OCI-LY3 (cell line): ENCODE measurements around the gene VAMP4.

Source experiments
- EZH2phosphoT487 ChIP-seq: fragments of 200-600 bp; shearing (Covaris generic); IDR thresholded peaks from 2 replicates; pipeline ENCODE4 v1.6.1; 2018; ENCODE audit warnings: antibody characterized with exemption, mixed run types, low read depth
- TF ChIP-seq, protein P1 (sequence below): fragments of 200-600, 300-600 bp; sonication (generic); IDR thresholded peaks from 2 replicates; pipeline ENCODE4 v1.5.1; 2014; ENCODE audit warnings: antibody characterized with exemption, low read length, low read depth

DNA sequence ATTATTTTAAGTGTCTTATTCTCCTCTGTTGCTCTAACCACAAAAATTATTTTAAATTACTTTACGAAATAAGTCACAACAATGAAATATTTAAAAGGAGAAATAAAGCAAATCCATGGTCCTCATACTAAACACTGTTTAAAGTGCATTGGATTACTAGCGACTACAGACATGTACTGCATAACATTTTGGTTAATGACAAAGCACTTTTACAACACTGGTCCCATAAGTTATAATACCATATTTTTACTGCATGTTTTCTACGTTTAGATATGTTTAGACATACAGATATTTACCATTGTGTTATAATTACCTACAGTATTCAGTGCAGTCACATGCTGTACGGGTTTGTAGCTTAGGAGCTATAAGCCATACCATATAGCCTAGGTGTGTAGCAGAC is 30.2 kb downstream of the VAMP4 start:
- TF ChIP-seq, protein P1, sequence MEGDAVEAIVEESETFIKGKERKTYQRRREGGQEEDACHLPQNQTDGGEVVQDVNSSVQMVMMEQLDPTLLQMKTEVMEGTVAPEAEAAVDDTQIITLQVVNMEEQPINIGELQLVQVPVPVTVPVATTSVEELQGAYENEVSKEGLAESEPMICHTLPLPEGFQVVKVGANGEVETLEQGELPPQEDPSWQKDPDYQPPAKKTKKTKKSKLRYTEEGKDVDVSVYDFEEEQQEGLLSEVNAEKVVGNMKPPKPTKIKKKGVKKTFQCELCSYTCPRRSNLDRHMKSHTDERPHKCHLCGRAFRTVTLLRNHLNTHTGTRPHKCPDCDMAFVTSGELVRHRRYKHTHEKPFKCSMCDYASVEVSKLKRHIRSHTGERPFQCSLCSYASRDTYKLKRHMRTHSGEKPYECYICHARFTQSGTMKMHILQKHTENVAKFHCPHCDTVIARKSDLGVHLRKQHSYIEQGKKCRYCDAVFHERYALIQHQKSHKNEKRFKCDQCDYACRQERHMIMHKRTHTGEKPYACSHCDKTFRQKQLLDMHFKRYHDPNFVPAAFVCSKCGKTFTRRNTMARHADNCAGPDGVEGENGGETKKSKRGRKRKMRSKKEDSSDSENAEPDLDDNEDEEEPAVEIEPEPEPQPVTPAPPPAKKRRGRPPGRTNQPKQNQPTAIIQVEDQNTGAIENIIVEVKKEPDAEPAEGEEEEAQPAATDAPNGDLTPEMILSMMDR = no peak
- no peak for TF ChIP-seq EZH2phosphoT487
